Suprapubic skin (tissue), 4 donors: ENCODE measurements around the gene GASK1A.
A peak's percentile ranks its signal among the peaks of the same experiment; 100 is the strongest.

Experiments used
- EP300 ChIP-seq: sonication (generic); formaldehyde crosslinking; IDR thresholded peaks from one replicate; pipeline ENCODE4 v1.6.1; 2017; ENCODE audit warnings: antibody characterized with exemption
- POLR2A ChIP-seq, 2 donors: fragments of 450-650 bp; IDR thresholded peaks; one replicate each; pipeline ENCODE4 v1.6.1; 2017; ENCODE audit warnings: antibody characterized with exemption in 2 of 2, mild to moderate bottlenecking in 2 of 2, moderate library complexity in 2 of 2
- POLR2AphosphoS5 ChIP-seq, 3 donors: sonication (generic); formaldehyde crosslinking; IDR thresholded peaks; one replicate each; pipeline ENCODE4 v1.6.1; 2017; ENCODE audit warnings: antibody characterized with exemption in 3 of 3
- TF ChIP-seq, protein P1 (sequence below), 2 donors: fragments of 200-600 bp in 1 of 2; fragments of 450-650 bp in 1 of 2; sonication (generic) in 1 of 2; IDR thresholded peaks; one replicate each; pipeline ENCODE4 v1.5.1; 2016 to 2019; ENCODE audit warnings: antibody characterized with exemption in 2 of 2, mild to moderate bottlenecking in 1 of 2, moderate library complexity in 1 of 2

DNA sequence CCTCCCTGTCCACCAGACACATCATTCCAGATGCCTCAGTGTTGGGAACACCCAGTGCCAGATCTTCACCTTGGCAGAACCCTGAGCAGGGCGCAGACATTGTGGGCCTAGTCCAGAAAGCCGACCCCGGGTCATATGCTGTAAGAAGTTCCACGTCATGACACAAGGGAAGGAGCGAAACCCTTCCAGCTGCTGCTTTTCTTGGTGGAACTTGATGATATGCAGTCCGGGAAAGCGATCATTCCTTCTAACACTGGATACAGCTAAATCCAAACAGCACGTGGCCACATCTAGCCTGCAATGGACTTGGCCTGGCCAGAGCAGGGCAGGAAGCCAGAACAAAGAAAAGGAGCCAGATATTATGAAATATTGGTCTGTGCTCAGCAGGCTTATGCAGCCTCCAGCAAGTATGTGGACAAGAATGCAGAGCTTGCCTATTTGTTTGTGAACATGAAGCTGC, 22.0 kb downstream of the GASK1A start:
- TF ChIP-seq, protein P1, sequence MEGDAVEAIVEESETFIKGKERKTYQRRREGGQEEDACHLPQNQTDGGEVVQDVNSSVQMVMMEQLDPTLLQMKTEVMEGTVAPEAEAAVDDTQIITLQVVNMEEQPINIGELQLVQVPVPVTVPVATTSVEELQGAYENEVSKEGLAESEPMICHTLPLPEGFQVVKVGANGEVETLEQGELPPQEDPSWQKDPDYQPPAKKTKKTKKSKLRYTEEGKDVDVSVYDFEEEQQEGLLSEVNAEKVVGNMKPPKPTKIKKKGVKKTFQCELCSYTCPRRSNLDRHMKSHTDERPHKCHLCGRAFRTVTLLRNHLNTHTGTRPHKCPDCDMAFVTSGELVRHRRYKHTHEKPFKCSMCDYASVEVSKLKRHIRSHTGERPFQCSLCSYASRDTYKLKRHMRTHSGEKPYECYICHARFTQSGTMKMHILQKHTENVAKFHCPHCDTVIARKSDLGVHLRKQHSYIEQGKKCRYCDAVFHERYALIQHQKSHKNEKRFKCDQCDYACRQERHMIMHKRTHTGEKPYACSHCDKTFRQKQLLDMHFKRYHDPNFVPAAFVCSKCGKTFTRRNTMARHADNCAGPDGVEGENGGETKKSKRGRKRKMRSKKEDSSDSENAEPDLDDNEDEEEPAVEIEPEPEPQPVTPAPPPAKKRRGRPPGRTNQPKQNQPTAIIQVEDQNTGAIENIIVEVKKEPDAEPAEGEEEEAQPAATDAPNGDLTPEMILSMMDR (IDR thresholded peaks at IDR 0.05): no peak
- TF ChIP-seq EP300: peak; percentile 76
- peak in 2 of 3 donors; percentile 79 to 81 for TF ChIP-seq POLR2AphosphoS5 (IDR thresholded peaks at IDR 0.05)
- no peak for TF ChIP-seq POLR2A (IDR thresholded peaks at IDR 0.05)
